Muscle layer of colon (tissue), 2 donors: ENCODE results near the gene SP5.
"Not testable (repeated sequence)": the region's sequence is repeated elsewhere in the genome, so short reads cannot be mapped to it uniquely, and the experiment has no call there.

Experiments used
- H3K27ac ChIP-seq: one replicate; pipeline ENCODE4 v1.7.0; 2013; ENCODE audit warnings: low read depth, mild to moderate bottlenecking, low read length, moderate library complexity
- H3K27me3 ChIP-seq, 2 donors: one replicate each; pipeline ENCODE4 v1.7.0; 2013; ENCODE audit warnings: low read length in 2 of 2, mild to moderate bottlenecking in 2 of 2; ENCODE audit not compliant: insufficient read depth in 2 of 2, control insufficient read depth in 1 of 2
- H3K36me3 ChIP-seq: one replicate; pipeline ENCODE4 v1.7.0; 2013; ENCODE audit warnings: mild to moderate bottlenecking, low read length; ENCODE audit not compliant: insufficient read depth
- H3K4me1 ChIP-seq: one replicate; pipeline ENCODE4 v1.7.0; 2013; ENCODE audit warnings: mild to moderate bottlenecking, low read length; ENCODE audit not compliant: insufficient read depth
- H3K4me3 ChIP-seq, 2 donors: one replicate each; pipeline ENCODE4 v1.7.0; 2013; ENCODE audit warnings: low read length in 2 of 2, low read depth in 1 of 2, mild to moderate bottlenecking in 1 of 2, moderate library complexity in 1 of 2
- H3K9ac ChIP-seq: one replicate; pipeline ENCODE4 v1.7.0; 2013; ENCODE audit warnings: low read length
- H3K9me3 ChIP-seq: one replicate; pipeline ENCODE4 v1.7.0; 2013; ENCODE audit warnings: mild to moderate bottlenecking, low read length
- donor health status: abdominal sarcoma.
- donor health status: Adenocarcinoma of cecum.

The SP5 gene

GRCh38 chr2:170742896-170743529 lies 27.9 kb downstream of the SP5 start:
- no peaks in the 10 kb centered on the region for H3K36me3 ChIP-seq
- no peaks in the 10 kb centered on the region for H3K9me3 ChIP-seq
- no peak overlapping the region for H3K27ac ChIP-seq
- H3K9ac ChIP-seq = no peak overlapping the region
- H3K4me3 ChIP-seq = no peak overlapping the region
- no peaks in the 10 kb centered on the region for H3K4me1 ChIP-seq
- no peaks in the 10 kb centered on the region for H3K27me3 ChIP-seq

GRCh38 chr2:170743530-170744239 lies 28.5 kb downstream of the SP5 start:
- Histone ChIP-seq H3K9me3 (no peaks in the 10 kb centered on the region), H3K36me3 (no peaks in the 10 kb centered on the region), H3K9ac (no peak overlapping the region), H3K27me3 (no peaks in the 10 kb centered on the region), H3K4me3 (no peak overlapping the region), H3K27ac (no peak overlapping the region), H3K4me1 (no peaks in the 10 kb centered on the region)

- Histone ChIP-seq H3K36me3 (no peaks in the 10 kb centered on the region), H3K4me3 (no peak overlapping the region), H3K27me3 (no peaks in the 10 kb centered on the region), H3K4me1 (no peaks in the 10 kb centered on the region), H3K9me3 (no peaks in the 10 kb centered on the region), H3K27ac (no peak overlapping the region), H3K9ac (no peak overlapping the region)
These were observed 29.3 kb downstream of the SP5 start for GRCh38 chr2:170744248-170745002.

GRCh38 chr2:170745305-170745704 lies 30.2 kb downstream of the SP5 start:
- Histone ChIP-seq H3K4me1 (no peaks in the 10 kb centered on the region), H3K9me3 (no peaks in the 10 kb centered on the region), H3K9ac (no peak overlapping the region), H3K27ac (no peak overlapping the region), H3K4me3 (no peak overlapping the region), H3K36me3 (no peaks in the 10 kb centered on the region), H3K27me3 (no peaks in the 10 kb centered on the region)

- H3K36me3 ChIP-seq = no peaks in the 10 kb centered on the region
- no peaks in the 10 kb centered on the region for H3K4me1 ChIP-seq
- H3K27ac ChIP-seq = no peak overlapping the region
- no peaks in the 10 kb centered on the region for H3K27me3 ChIP-seq
- no peaks in the 10 kb centered on the region for H3K9me3 ChIP-seq
- H3K9ac ChIP-seq = no peak overlapping the region
- H3K4me3 ChIP-seq = no peak overlapping the region
These were observed 32.8 kb downstream of the SP5 start for GRCh38 chr2:170747921-170748320.

GRCh38 chr2:170751555-170751954 lies 36.4 kb downstream of the SP5 start:
- H3K4me1 ChIP-seq, H3K27me3 ChIP-seq, H3K27ac ChIP-seq, H3K36me3 ChIP-seq, H3K9ac ChIP-seq, H3K9me3 ChIP-seq, H3K4me3 ChIP-seq: not testable (repeated sequence)

GRCh38 chr2:170761572-170761971 lies 46.4 kb downstream of the SP5 start:
- H3K27me3 ChIP-seq = no peaks in the 10 kb centered on the region
- no peak overlapping the region for H3K27ac ChIP-seq
- no peak overlapping the region for H3K4me3 ChIP-seq
- no peaks in the 10 kb centered on the region for H3K36me3 ChIP-seq
- no peaks in the 10 kb centered on the region for H3K9me3 ChIP-seq
- H3K9ac ChIP-seq = no peak overlapping the region
- H3K4me1 ChIP-seq = no peaks in the 10 kb centered on the region

GRCh38 chr2:170762760-170763159 lies 47.6 kb downstream of the SP5 start:
- H3K9me3 ChIP-seq = no peaks in the 10 kb centered on the region

GRCh38 chr2:170763232-170763631 lies 48.1 kb downstream of the SP5 start:
- Histone ChIP-seq H3K4me1 (no peaks in the 10 kb centered on the region), H3K4me3 (no peak overlapping the region), H3K27me3 (no peaks in the 10 kb centered on the region), H3K27ac (no peak overlapping the region), H3K36me3 (no peaks in the 10 kb centered on the region), H3K9ac (no peak overlapping the region), H3K9me3 (no peaks in the 10 kb centered on the region)

More at GRCh38 chr2:170762760-170763159, 47.6 kb downstream of the SP5 start:
- Histone ChIP-seq H3K4me3 (no peak overlapping the region), H3K4me1 (no peaks in the 10 kb centered on the region), H3K27ac (no peak overlapping the region), H3K27me3 (no peaks in the 10 kb centered on the region), H3K36me3 (no peaks in the 10 kb centered on the region), H3K9ac (no peak overlapping the region)

GRCh38 chr2:170764880-170765261 lies 49.7 kb downstream of the SP5 start:
- H3K9ac ChIP-seq = no peak overlapping the region
- no peak overlapping the region for H3K27ac ChIP-seq
- H3K4me1 ChIP-seq = peaks cover under 1% of the 10 kb centered on the region
- no peaks in the 10 kb centered on the region for H3K36me3 ChIP-seq
- H3K4me3 ChIP-seq = no peak overlapping the region
- H3K9me3 ChIP-seq = no peaks in the 10 kb centered on the region
- no peaks in the 10 kb centered on the region for H3K27me3 ChIP-seq

GRCh38 chr2:170766693-170767092 lies 51.6 kb downstream of the SP5 start:
- Histone ChIP-seq H3K4me3 (no peak overlapping the region), H3K9ac (no peak overlapping the region), H3K4me1 (peaks cover 11% of the 10 kb centered on the region), H3K36me3 (no peaks in the 10 kb centered on the region), H3K9me3 (no peaks in the 10 kb centered on the region), H3K27ac (no peak overlapping the region), H3K27me3 (peaks cover 0 to 4% of the 10 kb centered on the region in 2 donors)
